ENCODE results near the gene GJC2.

Gene GJC2

GRCh38 chr1:228114827-228115226 is 34.9 kb upstream of the GJC2 start:
- DNase-seq (ENCODE audit: low read depth): no peak

GRCh38 chr1:228117335-228117734 is 32.4 kb upstream of the GJC2 start:
- no peak for DNase-seq (ENCODE audit: low read depth)

GRCh38 chr1:228118040-228118439 is 31.7 kb upstream of the GJC2 start:
- no peak for DNase-seq (ENCODE audit: low read depth)

GRCh38 chr1:228120351-228120750 is 29.4 kb upstream of the GJC2 start:
- DNase-seq (ENCODE audit: low read depth): no peak

- DNase-seq (ENCODE audit: low read depth): no peak
These were observed 28.8 kb upstream of the GJC2 start for GRCh38 chr1:228120857-228121489.

- DNase-seq (ENCODE audit: low read depth): no peak
These were observed 26.7 kb upstream of the GJC2 start for GRCh38 chr1:228122921-228123441.

- no peak for DNase-seq (ENCODE audit: low read depth)
These were observed 26.2 kb upstream of the GJC2 start for GRCh38 chr1:228123505-228123904.

GRCh38 chr1:228125185-228125584 is 24.5 kb upstream of the GJC2 start:
- DNase-seq (ENCODE audit: low read depth): no peak

GRCh38 chr1:228131766-228132165 is 18.0 kb upstream of the GJC2 start:
- no peak for DNase-seq (ENCODE audit: low read depth)

- DNase-seq (ENCODE audit: low read depth): no peak
These were observed 15.1 kb upstream of the GJC2 start for GRCh38 chr1:228134591-228134990.

- DNase-seq (ENCODE audit: low read depth): no peak
These were observed 12.8 kb upstream of the GJC2 start for GRCh38 chr1:228136901-228137300.

- DNase-seq (ENCODE audit: low read depth): no peak
These were observed 10.3 kb upstream of the GJC2 start for GRCh38 chr1:228139406-228139930.

GRCh38 chr1:228139931-228140723 is 9.6 kb upstream of the GJC2 start, which contains the start of gene GUK1:
Gene GUK1, plus strand, starts transcription at chr1:228140279. Its CDS starts 24 bp downstream, at chr1:228140303.
- DNase-seq (ENCODE audit: low read depth): peak; percentile 100

GRCh38 chr1:228140724-228141225 is 9.0 kb upstream of the GJC2 start:
- no peak for DNase-seq (ENCODE audit: low read depth)

GRCh38 chr1:228141226-228142044 is 8.3 kb upstream of the GJC2 start:
- DNase-seq (ENCODE audit: low read depth): no peak

- no peak for DNase-seq (ENCODE audit: low read depth)
These were observed 7.5 kb upstream of the GJC2 start for GRCh38 chr1:228142155-228142691.

- DNase-seq (ENCODE audit: low read depth): no peak
These were observed 7.0 kb upstream of the GJC2 start for GRCh38 chr1:228142701-228143136.

GRCh38 chr1:228143480-228144192 is 6.1 kb upstream of the GJC2 start:
- no peak for DNase-seq (ENCODE audit: low read depth)

- DNase-seq (ENCODE audit: low read depth): no peak
These were observed 5.3 kb upstream of the GJC2 start for GRCh38 chr1:228144193-228144992.

- no peak for DNase-seq (ENCODE audit: low read depth)
These were observed 4.8 kb upstream of the GJC2 start for GRCh38 chr1:228144993-228145343.
